Measurements from ENCODE around the gene ZGPAT. TPM values are rescaled to one million over a fixed set of nuclear protein-coding genes. Genes with fewer than 3 reads are reported as not detected.

Gene ZGPAT
- total and polyA plus RNA-seq, 2 of the 8 experiments (the other 6 are each of a cell fraction or from before 2014, with no cell fraction given) = 14.5 to 21.4 TPM

- TF ChIP-seq CHD7 (IDR thresholded peaks at IDR 0.05; ENCODE audit: insufficient replicate concordance, low read length) (no peak), FOSL1 (IDR thresholded peaks at IDR 0.05; ENCODE audit: insufficient read depth, low read depth, low read length) (no peak)
Measured at GRCh38 chr20:63756648-63756991, 48.8 kb downstream of the ZGPAT start (continued).

All from H1 (cell line).